C1 segment of cervical spinal cord (tissue), 14 donors: Measurements from ENCODE around the gene ZSCAN16.

ENCODE experiments used
- DNase-seq, 14 donors: peaks; one replicate each; lab custom pipeline; 2025; lab: John Stamatoyannopoulos, UW

Gene ZSCAN16

DNA sequence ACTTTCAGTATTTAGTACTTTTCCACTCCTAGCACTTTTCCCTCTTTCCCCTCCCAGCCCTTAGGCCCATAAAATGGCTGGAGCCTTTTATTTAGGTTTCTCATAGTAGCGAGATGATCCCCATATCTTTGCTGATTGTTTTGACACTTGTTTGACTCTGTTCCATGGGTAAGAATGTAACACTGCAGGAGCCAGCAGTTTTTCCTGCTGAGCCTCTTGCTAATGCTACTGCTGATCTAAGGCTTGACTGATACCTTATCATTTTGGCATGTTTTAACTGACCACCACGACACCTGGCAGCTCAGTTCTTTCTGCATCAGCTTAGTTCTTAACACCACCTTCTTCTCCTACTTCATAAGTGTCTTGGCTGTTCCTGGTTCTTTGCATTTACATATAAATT is 46.9 kb downstream of the ZSCAN16 start:
- DNase-seq: no peak

DNA sequence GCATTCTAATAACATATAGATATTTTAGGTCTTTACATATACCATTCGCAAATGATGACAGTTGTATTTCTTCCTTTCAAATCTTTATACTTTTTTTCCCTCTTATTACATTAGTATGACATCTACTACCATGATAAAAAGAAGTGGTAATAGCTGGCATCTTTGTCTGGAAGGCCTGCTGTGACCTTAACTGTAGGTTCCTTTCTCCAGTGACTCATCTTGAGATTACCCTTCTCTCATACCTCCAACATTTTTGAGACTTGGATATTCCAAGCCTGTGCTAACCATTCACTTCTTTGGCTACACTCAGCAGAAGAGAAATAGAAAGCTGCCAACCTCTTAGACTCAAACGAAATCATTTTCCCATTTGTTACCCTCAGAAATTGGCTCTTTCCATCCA is 47.6 kb downstream of the ZSCAN16 start:
- DNase-seq: no peak

DNA sequence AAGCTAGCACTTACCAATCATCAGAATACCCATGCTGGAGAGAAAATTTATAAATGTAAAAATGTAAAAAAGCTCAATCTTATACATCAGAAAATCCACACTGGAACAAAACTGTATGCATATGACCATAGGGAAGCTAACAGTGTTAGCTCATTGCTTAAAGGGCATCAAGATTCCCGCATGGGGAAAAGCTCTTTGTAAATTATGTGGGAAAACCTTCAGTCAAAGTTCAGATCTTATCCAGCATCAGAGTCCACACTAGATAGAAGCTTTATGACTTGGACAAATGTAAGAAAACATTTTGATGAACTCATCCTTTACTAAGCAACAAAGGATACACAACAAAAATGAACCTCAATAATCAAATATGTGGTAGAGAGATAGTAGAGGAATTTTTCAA is 52.0 kb downstream of the ZSCAN16 start:
- no peak for DNase-seq
